ENCODE data around the gene OR7G2.

OR7G2 gene

DNA sequence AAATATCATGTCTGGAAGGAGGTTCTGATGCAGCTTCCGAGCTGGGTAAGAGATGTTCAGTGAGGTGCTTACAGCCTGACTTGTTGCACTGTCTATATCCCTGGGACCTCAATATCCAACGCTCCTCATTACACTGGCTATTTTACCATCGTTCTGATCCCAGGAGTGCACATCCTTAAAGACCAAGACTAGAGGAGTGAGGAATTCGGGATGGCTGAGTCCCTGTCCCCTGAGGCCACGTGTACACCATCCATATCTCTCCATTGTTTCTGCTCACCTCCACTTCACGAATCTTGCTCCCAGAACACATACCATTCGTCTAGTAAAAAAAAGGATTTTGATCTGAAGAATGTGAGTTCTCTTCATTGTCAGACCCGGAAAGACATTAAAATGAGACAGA is at the start of gene OR7G2:
TSS of gene OR7G2 (minus strand) at position 101 of the 400 bp plus-strand sequence. CDS start 4,232 bp downstream, outside the sequence.
- DNase-seq (ENCODE audit: low spot score), result no peak

DNA sequence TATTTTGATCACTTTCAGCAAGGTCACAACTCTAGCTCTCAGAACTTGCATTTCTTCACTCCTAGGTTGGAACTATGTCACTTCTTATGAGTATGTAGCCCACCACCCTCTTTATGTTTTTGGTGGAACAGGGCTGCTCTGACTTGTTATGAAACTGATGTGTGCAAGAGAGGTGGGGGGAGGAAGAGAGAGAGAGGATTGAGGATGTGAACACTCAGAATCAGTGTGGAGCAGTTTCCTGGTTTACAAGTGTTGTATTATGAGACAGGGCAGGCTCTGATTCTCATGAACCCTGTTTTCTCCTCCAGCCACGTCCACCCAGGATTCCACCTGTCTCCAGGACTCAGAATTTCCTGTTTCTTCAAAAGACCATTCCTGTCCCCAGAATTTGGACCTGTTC is 49.0 kb upstream of the OR7G2 start:
- no peak for DNase-seq (ENCODE audit: low spot score)

DNA sequence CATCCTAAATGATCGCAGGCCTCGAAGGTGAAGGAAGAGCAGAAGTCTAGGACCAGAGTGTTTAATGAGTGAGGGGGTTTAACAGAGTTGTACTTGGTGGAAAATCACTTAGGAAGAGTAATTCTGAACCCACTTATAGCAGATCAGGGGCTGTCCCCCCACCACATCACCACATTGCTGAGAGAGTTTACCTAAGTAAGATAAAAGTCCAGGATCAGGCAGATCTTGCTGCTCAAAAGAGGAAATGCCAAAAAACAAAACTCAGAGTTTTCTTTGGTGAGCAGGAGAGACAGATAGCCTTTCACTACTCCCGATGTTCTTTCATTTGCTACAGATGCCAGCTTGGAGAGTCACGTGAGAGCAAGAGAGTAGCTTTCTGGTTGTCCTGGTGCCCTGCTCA is 48.3 kb upstream of the OR7G2 start:
- no peak for DNase-seq (ENCODE audit: low spot score)

DNA sequence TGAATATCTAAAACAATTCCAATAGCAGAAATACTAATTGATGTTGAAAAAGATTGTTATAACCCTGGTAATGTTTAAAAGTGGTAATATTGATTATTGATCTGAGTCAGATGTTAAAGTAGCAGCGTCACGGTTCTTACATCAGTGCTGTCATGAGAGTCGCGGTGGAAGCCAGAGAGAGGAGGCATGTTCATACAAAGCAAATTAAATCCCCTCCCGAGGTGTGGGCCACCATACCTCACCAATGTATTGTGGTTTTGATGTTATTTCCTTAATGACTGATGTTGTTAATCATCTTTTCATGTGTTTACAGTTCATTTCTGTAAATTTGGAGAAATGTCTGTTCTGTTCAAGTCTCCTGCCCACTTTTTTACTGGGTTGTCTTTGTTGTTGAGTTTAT is 44.1 kb upstream of the OR7G2 start:
- DNase-seq (ENCODE audit: low spot score), result no peak

DNA sequence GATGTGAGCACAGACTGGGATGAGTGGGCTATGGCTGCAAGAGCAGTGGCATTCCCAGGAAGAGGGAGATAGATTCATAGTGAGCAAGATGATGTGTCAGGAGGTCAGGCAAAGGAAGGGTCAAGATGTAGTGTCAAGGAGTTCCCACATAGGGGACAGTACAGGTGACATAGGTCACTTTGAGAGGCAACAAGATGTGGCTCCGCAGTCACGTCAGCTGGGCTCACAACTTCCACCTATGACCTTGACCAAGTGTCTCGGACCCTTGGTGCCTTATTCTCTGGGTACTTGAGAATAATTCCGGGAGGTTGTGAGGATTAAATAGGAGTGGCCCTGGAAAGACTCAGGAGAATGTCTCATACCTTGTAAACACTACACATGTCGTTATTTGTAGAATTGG is 43.4 kb upstream of the OR7G2 start:
- DNase-seq (ENCODE audit: low spot score), result no peak

DNA sequence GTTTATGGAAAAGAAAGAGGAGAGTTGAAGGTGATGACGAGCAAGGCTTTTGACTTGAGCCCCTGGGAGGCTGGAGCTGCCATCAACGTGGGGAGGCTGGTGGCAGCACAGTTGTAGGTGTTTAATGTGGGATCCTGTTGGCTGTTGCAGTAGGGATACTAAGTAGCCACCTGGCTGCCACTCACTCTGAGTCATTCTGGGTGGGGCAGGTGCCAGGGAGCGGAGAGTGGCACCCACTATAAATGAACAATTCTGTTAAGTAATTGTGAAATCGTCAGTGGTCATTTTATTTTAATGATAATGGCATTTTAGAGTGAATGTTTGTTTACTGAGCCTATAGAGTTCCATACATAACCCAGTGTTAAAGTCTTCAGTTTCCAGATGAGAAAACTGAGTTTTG is 42.7 kb upstream of the OR7G2 start:
- DNase-seq (ENCODE audit: low spot score), result no peak

DNA sequence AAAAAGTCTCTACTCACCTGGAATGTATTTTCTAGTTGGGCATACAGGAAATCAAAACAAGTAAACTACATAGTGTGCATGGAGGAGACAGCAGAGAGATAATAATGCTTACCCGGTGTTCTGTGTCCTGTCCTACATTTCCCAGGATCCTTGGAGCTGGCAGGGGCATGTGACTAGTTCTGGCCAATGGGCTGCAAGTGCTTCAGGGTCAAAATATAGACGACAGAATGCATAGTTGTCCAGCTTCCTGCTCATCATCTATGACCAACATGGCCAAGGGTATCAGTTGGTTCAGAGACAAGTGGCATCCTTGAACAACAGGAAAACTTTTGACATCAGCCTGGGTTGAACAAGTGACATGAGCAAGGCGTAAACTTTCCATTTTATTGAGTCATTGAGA is 41.4 kb upstream of the OR7G2 start:
- DNase-seq (ENCODE audit: low spot score), result no peak

DNA sequence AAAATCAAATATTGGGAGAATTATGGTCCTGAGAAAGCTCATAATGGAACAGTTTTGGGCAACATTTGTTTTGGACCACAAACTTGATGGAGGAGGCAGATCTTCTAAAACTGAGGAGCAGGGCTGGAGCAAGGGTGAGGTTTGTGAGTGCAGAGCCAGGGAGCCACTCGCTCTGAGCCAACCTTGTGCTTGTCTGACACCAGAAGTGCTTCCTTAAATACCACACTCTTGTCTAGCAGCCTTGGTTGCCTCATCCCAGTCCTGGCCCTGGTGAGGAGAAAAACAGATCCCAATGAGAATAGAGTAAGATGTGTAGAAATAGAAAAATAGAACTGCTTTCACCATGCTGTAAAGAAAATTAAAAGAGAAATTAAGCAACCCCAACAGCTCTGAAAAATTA is 39.6 kb upstream of the OR7G2 start:
- no peak for DNase-seq (ENCODE audit: low spot score)

DNA sequence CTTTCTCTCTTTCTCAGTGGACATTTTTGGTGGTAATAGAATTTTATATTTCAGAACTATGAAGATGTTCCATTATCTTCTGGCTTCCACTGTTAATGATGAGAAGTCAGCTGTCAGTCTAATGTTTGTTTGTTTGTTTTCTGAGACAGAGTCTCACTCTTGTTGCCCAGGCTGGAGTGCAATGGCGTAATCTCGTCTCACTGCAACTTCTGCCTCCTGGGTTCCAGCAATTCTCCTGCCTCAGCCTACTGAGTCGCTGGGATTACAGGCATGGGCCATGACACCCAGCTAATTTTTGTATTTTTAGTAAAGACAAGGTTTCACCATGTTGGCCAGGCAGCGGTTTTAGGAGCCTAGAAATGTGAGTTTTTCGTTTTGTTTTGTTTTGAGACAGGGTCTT is 37.6 kb upstream of the OR7G2 start:
- DNase-seq (ENCODE audit: low spot score), result no peak

DNA sequence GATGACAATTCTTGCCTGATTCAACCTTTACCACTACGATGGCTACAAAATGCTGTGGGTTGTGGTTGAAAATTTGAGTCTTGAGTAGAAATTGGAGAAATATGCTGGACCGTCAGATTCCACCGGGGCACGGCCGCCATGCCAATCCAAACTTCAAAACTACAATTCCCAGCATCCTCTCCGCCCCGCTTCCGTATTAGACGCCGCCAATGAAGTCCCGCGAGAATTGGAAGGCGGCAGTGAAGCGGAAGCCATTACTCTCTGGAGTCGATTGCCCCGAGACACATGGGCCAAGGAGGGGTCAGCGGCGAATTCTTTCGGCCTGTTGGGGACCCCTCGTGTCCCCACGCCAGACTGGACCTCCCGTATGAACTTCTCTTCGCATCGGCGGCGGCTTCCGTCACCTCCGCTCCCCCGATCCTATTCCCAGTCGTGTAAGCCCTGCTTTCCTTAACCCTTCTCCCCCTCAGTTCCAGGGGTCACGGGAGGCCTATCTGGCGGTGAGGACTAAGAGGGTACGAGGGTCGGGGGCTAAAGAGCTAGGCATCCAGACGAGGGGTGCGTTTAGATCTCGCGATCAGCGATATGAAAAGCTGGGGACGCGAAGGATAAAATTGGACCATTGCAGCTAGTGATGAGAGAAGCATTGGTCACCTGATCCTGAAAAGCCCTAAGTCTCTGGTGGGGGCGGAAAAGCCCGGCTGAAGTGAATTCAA is 33.0 kb upstream of the OR7G2 start, which contains the start of gene ZNF317:
TSS of gene ZNF317 (plus strand) at position 239 of the 716 bp plus-strand sequence. CDS start 15,620 bp downstream, outside the sequence.
- peak; percentile 94 for DNase-seq (ENCODE audit: low spot score)

DNA sequence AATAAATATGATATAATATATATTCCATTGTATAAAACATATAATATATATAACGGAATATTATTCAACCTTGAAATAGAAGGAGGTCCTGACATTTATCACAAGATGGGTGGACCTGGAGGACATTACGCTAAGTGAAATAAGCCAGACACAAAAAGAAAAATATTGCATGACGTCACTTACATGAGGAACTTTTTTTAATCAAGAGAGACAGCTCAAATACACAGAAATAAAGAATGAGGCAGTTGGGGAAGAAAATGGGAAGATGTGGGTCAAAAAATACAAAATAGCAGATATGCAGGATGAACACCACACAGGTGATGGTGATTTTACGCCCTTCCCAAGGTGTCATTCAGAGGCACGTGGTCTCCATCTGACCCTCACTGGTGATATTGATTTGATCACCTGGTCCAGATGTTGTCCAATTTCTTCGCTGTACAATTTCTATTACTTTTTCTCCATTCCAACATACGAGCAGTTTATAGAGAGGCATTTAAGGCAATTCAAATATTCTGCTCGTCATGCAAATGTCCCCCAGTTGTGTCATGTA is 32.4 kb upstream of the OR7G2 start:
- no peak for DNase-seq (ENCODE audit: low spot score)

DNA sequence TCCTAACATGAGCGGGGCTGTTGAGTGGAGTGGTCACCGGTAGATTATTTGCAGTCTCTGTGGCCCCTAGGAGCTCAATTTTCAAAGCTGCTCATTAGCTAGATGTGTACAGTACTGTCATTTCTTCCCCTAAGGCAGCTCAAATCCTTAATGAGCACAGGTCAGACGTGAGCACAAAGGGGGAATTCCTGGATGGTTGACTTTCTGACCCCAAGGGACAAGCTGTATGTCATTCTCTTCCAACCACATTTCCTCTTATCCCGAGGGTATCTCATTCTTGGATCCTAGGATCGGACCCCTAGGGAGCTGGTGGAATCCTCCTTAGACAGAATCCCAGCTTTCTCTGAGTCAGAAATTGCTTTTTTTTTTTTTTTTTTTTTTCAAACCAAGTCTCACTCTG is 25.1 kb upstream of the OR7G2 start:
- no peak for DNase-seq (ENCODE audit: low spot score)

DNA sequence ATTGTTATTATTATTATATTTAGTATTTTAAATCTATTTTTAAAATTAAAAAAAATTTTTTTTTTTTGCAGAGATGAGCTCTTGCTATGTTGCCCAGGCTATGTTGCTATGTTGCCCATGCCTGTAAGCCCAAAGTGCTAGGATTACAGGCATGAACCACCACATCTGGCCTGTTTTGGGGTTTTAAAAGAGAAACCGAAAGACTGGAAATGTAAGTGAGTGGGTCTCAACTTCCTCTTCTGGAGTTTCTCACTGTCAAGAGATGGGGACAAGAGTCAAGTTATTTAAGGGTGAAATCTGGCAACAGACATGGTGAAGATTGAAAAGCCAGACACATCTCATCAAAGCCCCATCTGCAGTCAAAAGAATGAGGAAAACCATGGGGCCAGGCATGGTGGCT is 23.7 kb upstream of the OR7G2 start:
- no peak for DNase-seq (ENCODE audit: low spot score)

DNA sequence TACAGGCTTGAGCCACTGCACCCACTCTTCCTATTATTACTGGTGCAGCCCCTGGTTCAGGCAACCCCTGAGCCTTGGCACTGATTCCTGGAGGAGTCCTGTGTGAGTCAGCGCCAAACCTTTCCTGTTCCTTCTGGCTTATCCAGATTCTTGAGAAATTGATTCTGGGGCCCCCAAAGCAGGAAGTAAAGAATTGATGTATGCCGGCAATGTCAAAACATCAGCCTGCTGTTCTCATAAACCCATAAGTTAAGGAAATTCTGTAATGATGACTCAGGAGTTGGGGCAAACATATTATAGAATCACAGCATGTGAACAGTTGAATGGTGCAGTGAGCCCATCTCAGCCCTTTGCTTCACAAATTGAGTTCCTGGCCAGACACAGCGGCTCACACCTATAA is 20.9 kb upstream of the OR7G2 start:
- DNase-seq (ENCODE audit: low spot score), result no peak

DNA sequence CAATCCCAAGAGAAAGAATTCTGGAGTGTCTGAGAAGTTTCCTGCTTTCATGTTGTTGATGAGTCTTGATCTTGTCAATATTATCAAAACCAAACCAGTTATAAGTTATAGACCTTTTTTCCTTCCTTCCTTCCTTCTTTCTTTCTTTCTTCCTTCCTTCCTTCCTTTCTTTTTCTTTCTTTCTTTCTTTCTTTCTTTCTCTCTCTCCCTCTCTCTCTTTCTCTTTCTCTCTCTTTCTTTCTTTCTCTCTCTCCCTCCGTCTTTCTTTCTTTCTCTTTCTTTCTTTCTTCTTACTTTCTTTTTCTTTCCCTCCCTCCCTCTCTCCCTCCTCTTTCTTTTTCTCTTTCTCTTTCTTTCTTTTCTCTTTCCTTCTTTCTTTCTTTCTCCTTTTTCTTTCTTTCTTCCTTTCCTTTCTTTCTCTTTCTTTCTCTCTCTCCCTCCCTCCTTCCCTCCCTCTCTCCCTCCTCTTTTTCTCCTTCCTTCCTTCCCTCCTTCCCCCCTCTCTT is 19.7 kb upstream of the OR7G2 start, which contains the start of gene OR7G3:
TSS of gene OR7G3 (minus strand) at position 51 of the 506 bp plus-strand sequence. CDS start at position 51, 0 bp downstream.
- no peak for DNase-seq (ENCODE audit: low spot score)

DNA sequence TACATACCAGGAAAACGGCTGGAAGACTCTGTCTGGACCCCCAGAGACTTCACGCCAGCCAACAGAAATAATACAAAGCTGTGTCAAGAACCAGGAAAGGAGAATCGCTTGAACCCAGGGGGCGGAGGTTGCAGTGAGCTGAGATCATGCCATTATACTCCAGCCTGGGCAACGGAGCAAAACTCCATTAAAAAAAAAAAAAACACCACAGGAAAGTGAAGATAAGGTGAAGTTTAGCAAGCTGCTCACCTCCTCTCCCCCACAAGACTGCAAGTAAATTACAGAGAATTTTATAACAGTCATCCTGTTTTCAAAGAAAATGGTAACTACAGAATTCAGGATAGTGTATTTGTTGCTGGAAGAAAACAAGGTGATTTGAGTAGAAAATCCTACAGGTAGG is 9.3 kb upstream of the OR7G2 start:
- DNase-seq (ENCODE audit: low spot score), result no peak

DNA sequence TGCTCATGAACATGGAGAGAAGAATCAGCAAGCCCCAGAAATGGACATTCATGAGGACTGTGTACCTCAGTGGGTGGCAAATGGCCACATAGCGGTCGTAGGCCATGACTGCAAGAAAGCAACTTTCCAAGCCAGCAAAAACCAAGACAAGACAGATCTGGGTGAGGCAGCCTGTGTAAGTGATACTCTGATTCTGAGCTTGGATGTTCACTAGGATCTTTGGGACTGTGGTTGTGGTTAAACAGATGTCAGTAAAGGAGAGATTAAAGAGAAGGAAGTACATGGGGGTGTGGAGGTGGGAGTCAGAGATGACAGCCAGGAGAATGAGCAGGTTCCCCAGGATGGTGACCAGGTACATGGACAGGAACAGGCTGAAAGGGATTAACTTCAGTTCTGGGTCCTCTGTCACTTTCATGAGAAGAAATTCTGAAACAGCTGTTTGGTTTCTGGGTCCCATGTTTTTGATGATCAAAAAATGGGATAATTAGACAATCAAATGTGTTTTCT is 8.1 kb upstream of the OR7G2 start, which contains the start of gene OR7G1:
TSS of gene OR7G1 (minus strand) at position 457 of the 507 bp plus-strand sequence. CDS start at position 457, 0 bp downstream.
- no peak for DNase-seq (ENCODE audit: low spot score)

DNA sequence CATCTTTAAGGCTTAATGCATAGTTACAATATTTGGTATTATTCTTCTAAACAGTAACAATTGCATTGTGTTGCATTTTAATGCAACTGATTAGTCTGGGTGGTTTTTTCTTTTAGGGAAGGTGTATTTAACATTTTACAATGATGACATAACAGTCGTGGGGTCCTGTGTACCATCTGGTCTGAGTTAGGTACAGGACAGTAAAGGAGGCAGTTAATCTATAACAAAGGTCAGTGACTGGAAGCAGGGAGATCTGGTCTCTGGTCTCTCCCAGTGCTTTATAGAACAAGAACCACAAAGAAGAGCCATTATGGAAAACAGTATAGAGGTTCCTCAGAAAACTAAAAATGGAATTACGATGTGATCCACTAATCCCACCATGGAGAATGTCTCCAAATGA is 2.7 kb upstream of the OR7G2 start:
- DNase-seq (ENCODE audit: low spot score), result no peak

DNA sequence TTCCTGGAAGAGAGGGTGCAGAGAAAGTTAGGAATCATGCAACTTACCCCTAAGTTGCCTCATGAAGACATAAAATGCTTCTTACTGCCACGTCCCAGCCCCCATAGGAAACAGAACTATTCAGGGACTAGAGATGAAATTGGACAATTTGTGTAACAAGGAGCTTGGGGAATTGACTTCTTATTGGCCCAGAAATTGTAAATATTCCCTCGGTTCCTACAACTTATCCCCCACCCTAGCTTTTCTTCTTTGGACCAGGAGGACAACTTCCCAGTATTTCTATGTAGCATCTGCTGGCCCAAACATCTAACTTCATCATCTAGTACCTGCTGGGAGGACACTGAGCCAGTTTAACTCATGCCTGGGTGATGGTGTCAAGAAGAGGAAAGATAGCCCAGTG is 20.5 kb downstream of the OR7G2 start, which contains the start of gene OR1M1:
TSS of gene OR1M1 (plus strand) at position 301 of the 400 bp plus-strand sequence. CDS start 6,184 bp downstream, outside the sequence.
- no peak for DNase-seq (ENCODE audit: low spot score)

DNA sequence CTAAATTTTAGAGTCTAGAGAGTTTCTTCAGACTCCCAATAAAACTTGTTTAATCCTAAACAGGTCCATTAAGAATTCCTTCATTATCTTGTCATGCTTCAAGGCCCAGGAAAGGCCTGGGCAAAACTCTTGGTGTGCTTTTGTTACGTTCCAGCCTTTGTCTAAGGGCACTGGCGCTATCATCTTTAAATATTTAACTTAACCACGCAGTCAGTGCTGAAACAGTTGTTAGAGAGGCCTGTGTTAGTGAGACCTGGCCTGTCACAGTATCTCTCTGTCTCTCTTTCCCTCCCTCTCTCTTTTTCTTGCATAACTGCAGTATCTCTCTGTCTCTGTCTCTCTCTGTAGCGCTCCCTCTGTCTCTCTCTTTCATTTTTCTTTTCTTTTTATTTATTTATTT is 28.6 kb downstream of the OR7G2 start:
- no peak for DNase-seq (ENCODE audit: low spot score)

DNA sequence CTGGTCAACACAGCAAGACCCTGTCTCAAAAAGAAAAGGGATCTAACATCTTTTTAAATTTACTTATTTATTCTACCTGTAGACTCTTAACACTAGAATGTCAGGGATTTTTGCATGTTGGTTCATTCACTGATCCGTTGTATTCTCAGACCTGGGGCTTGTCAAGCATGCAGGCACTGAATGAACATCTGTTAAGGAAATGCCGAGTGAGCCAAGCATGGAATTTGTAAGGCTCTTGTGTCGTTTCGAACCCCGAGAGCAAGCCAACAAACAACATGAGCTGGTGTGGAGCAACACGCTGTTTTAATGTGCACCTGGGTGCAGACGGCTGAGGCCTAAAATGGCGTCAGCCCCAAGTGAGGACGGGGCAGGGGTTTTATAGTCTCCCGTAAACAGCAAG is 30.4 kb downstream of the OR7G2 start:
- no peak for DNase-seq (ENCODE audit: low spot score)

DNA sequence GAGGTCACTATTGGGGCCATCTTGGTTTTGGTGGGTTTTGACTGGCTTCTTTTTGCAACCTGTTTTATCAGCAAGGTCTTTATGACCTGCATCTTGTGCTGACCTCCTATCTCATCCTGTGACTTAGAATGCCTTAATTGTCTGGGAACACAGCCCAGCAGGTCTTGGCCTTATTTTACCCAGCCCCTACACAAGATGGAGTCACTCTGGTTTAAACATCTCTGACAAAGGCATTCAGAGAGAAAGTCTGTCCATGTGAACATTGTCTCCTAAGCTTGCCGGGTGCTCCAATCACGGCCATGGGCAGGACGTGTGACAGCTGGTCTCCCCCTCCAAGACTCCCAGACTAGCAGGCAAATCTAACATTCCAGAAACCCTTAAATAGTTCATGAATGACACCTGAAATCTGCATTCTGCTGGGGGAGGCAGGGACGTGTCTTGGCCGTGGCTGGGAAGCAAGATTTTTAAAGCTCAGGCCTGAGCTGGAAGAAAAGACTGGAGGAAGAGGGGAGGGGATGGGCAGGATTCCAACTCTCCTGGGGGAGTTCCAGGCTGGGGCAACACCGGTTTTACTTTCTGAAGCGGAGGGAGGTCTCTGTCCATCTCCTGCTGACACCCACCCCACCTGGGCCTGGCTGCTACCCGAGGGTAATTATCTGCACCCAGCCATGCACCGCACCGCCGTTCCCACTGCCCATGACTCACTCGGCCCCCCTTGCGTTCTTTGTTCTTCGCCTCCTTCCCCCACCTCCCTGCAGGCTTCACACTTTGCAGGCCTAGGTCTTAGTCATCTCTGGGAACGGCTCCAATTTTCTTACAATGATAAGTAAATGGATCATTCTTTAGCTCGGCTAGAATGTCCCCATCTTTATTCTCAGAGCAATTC is 32.0 kb downstream of the OR7G2 start:
- DNase-seq (ENCODE audit: low spot score), result peak; percentile 50
